Nephron (organoid): ENCODE data around the gene JAZF1.
A peak's percentile ranks its signal among the peaks of the same experiment; 100 is the strongest.

Source experiments
- H3K27ac Mint-ChIP-seq, 3 experiments: 2 replicates each; pipeline ENCODE4 v1.8.0; 2020; ENCODE audit warnings: mixed read lengths in 3 of 3, mild to moderate bottlenecking in 2 of 3, moderate library complexity in 1 of 3
- H3K27me3 Mint-ChIP-seq: 2 replicates; pipeline ENCODE4 v1.8.0; 2021; ENCODE audit warnings: low read depth, mild to moderate bottlenecking, moderate library complexity, mixed read lengths
- H3K36me3 Mint-ChIP-seq: 2 replicates; pipeline ENCODE4 v1.8.0; 2020; ENCODE audit warnings: low read depth, mixed read lengths
- H3K4me1 Mint-ChIP-seq: 2 replicates; pipeline ENCODE4 v1.8.0; 2020; ENCODE audit warnings: mixed read lengths
- H3K4me3 Mint-ChIP-seq, 3 experiments: 2 replicates each; pipeline ENCODE4 v1.8.0; 2020; ENCODE audit warnings: mild to moderate bottlenecking in 3 of 3, mixed read lengths in 3 of 3, moderate library complexity in 2 of 3
- H3K9me3 Mint-ChIP-seq: 2 replicates; pipeline ENCODE4 v1.8.0; 2020; ENCODE audit warnings: mixed read lengths
- TF ChIP-seq, protein P1 (sequence below), 3 experiments: fragments of 200-600 bp; sonication (generic); IDR thresholded peaks; one replicate each; pipeline ENCODE4 v1.5.0; 2021; ENCODE audit warnings: antibody characterized with exemption in 3 of 3; ENCODE audit not compliant: unreplicated experiment in 3 of 3

JAZF1 gene

DNA sequence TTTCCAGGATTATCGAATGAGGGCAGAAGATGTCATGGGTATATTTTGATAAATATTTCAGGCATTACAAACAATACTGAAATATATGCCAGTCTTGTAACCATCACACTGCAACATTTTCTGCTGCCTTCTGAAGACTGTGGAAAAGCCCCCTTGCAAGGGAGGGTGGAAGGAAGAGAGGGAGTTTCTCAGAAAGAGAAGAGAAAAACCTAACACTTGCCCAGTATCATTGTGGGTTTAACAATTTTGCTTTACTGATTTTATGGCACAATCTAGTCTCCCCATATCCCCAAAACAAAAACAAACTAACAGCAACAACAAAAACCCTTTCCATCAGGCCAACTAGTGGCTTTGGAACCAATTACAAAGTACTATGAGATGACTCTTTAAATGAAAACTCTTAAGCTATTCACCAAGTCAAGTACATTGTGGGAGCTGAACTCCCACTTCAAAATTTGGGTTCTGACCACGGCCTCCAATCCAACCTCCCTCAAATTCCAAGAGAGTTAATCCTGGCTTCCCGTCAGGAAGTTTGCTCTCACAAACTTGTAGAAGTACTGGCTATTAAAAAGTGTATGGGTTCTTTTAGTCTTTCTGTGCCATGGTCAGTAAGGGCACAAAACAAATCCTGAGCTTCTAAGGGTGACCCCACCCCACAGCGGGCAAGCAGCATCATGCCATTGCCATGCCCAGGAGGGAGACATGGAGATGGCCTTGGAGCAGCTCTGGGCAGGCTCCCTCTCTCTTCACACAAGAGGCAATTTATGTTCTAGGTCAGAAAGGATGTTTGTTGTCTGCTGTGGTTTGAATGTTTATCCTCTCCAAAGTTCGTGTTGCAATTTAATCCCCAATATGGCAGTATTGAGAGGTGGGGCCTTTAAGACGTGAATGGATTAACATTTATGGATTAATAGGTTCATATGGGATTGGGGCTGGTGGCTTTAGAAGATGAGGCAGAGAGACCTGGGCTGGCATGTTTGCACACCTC is 96.3 kb downstream of the JAZF1 start:
- peak overlapping the region in 2 of 3 experiments; percentile 24 to 32 for H3K27ac Mint-ChIP-seq
- H3K4me1 Mint-ChIP-seq, result peaks cover 30% of the 10 kb centered on the region
- H3K36me3 Mint-ChIP-seq, result no peaks in the 10 kb centered on the region
- no peaks in the 10 kb centered on the region for H3K27me3 Mint-ChIP-seq
- H3K4me3 Mint-ChIP-seq, result no peak overlapping the region
- H3K9me3 Mint-ChIP-seq, result no peaks in the 10 kb centered on the region
- TF ChIP-seq, protein P1, sequence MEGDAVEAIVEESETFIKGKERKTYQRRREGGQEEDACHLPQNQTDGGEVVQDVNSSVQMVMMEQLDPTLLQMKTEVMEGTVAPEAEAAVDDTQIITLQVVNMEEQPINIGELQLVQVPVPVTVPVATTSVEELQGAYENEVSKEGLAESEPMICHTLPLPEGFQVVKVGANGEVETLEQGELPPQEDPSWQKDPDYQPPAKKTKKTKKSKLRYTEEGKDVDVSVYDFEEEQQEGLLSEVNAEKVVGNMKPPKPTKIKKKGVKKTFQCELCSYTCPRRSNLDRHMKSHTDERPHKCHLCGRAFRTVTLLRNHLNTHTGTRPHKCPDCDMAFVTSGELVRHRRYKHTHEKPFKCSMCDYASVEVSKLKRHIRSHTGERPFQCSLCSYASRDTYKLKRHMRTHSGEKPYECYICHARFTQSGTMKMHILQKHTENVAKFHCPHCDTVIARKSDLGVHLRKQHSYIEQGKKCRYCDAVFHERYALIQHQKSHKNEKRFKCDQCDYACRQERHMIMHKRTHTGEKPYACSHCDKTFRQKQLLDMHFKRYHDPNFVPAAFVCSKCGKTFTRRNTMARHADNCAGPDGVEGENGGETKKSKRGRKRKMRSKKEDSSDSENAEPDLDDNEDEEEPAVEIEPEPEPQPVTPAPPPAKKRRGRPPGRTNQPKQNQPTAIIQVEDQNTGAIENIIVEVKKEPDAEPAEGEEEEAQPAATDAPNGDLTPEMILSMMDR (IDR thresholded peaks at IDR 0.05; ENCODE audit: unreplicated experiment in 3 of 3), result no peak

DNA sequence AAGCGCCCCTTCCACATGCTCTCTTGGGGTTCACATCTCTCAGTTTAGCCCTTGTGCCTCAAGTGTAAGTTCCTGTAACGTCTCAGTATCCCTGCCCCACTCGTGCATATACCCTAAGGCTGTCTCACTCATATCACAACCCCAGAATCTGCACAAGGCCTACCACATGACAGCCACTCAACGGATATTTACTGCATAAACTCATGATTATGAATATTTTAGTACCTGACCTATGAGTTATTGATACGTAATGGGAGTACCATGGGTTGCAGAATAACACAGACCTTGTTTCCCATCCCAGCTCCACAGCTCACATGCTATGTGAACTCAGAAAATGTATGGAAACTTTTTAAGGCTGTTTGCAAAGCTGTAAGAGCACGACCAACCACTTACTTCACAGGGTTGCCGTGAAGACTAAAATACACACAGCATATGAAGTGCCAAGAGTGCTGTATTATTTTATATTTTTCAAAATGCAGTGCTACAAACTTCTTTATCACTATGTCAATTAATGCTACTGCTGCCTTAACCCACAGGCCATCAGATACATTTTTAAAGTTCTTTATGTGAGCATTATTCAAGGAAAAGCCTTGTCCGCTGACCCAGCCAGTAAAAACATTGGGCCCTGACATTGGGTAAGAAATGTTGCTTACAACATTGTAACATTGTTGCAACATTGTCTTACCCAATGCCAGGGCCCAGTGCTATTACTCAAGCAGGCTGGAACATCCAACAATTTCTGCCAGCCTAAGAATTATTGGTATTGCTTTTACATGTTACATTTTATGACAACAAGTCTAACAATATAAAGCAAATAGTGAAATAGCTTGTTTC is 97.2 kb downstream of the JAZF1 start:
- Mint-ChIP-seq H3K9me3 (no peaks in the 10 kb centered on the region), H3K36me3 (no peaks in the 10 kb centered on the region), H3K4me3 (no peak overlapping the region), H3K27me3 (no peaks in the 10 kb centered on the region), H3K27ac (peak overlapping the region in 2 of 3 experiments; percentile 32 to 51), H3K4me1 (peaks cover 32% of the 10 kb centered on the region)
- TF ChIP-seq, protein P1 (IDR thresholded peaks at IDR 0.05; ENCODE audit: unreplicated experiment in 3 of 3), result no peak

DNA sequence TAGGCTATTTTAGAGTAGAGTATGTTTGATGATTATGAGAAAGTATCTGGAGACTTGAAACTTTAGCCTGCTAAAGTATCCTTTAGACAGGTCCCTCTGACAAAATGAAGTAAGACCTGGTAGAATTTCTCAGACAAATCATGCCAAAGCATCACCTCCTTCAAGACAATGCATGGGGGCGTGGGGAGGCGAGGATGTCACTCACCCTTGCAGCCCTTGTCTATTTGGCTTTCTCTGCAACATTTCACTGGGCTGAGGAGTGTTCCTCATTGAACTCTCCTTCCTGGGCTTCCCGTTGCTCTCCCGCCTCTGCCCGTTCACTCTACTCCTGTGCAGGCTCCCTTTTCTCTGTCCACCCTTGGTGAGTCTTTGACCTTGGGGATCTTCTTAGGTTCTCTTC is 98.5 kb downstream of the JAZF1 start:
- H3K27ac Mint-ChIP-seq, result no peak overlapping the region
- no peaks in the 10 kb centered on the region for H3K9me3 Mint-ChIP-seq
- H3K36me3 Mint-ChIP-seq, result no peaks in the 10 kb centered on the region
- no peaks in the 10 kb centered on the region for H3K27me3 Mint-ChIP-seq
- TF ChIP-seq, protein P1 (IDR thresholded peaks at IDR 0.05; ENCODE audit: unreplicated experiment in 3 of 3), result no peak
- peaks cover 42% of the 10 kb centered on the region for H3K4me1 Mint-ChIP-seq
- no peak overlapping the region for H3K4me3 Mint-ChIP-seq

DNA sequence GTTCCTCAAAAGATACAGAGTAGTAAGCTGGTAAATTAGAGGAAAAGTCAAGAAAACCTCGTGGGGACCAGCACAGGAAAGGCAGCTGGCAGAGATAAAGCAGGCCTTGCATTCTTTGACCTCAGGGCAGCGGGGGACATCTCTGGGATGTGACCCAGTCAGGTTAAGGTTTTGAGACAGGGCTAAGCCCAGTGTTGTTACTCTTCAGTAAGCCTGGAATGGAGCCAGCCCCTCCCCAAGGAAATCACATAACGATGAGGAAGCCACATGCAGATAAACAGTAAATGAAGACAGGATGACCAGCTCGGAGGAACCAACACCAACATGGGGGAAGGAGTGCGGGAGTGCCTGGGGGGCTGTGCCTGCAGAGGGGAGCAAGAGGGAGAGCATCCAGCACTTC is 99.6 kb downstream of the JAZF1 start:
- Mint-ChIP-seq H3K36me3 (no peaks in the 10 kb centered on the region), H3K27me3 (no peaks in the 10 kb centered on the region), H3K4me1 (peaks cover 47% of the 10 kb centered on the region), H3K27ac (no peak overlapping the region), H3K4me3 (peak overlapping the region in 1 of 3 experiments; percentile 5), H3K9me3 (no peaks in the 10 kb centered on the region)
- TF ChIP-seq, protein P1 (IDR thresholded peaks at IDR 0.05; ENCODE audit: unreplicated experiment in 3 of 3), result no peak

DNA sequence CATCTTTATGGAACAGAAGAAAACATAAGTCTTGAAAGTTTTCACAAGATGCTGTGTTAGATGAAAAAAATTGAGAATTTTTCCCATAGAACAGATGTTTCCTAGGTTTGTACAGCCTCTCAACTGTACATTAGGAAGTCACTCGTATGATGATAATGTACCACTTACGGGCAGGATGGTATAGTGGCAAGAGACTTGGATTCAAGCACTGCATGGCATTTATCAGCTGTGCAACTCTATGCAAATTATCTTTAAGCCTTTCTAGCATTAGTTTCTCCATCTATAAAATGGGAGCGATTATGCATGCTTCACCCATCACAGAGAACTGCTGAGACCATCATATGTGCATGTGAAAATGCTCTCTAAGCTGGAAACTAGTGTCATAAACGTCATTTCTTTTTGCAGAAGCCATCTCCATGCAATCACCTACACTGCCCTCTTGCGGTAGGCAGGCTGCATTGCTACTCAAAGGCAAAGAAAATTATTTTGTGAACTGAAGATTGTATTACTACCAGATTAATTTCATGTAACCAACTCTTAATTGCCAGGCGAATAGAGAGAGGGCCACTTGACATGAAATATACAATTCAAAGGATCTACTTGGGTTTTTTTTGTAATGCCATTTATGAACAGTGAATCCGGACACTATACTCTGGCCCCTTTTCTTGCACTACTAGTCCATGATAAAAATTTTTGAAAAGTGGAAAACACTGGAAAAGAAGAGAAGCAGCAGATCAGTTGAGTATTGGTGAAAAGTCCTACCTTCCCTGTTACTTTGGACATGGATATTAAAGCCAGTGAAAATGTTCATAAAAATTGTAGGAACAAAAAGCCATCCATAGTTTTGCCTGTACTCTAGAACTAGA is 102.3 kb downstream of the JAZF1 start:
- no peaks in the 10 kb centered on the region for H3K27me3 Mint-ChIP-seq
- H3K36me3 Mint-ChIP-seq, result no peaks in the 10 kb centered on the region
- TF ChIP-seq, protein P1 (IDR thresholded peaks at IDR 0.05; ENCODE audit: unreplicated experiment in 3 of 3), result peak; percentile 92 to 98 (median 97)
- peaks cover 44% of the 10 kb centered on the region for H3K4me1 Mint-ChIP-seq
- H3K9me3 Mint-ChIP-seq, result no peaks in the 10 kb centered on the region
- H3K4me3 Mint-ChIP-seq, result no peak overlapping the region
- peak overlapping the region in 2 of 3 experiments; percentile 7 to 41 for H3K27ac Mint-ChIP-seq
